ENCODE data around the gene P4HA1. TPM values are rescaled to one million over a fixed set of nuclear protein-coding genes. Genes with fewer than 3 reads are reported as not detected.
A peak's percentile ranks its signal among the peaks of the same experiment; 100 is the strongest.

P4HA1 gene
- total and polyA plus RNA-seq, 9 of the 15 experiments (the other 6 are each of a cell fraction or from before 2014, with no cell fraction given) = 20.2 to 177 (median 28.6) TPM

- no peak for TF ChIP-seq MGA (IDR thresholded peaks at IDR 0.05)
- no peak for TF ChIP-seq TFE3 (CRISPR knock-in tag; IDR thresholded peaks at IDR 0.05)
- no peak for TF ChIP-seq HBP1 (CRISPR knock-in tag; IDR thresholded peaks at IDR 0.05)
- TF ChIP-seq TAF15 (IDR thresholded peaks at IDR 0.05; ENCODE audit: low read depth, low read length) = no peak
- TF ChIP-seq MAFK (IDR thresholded peaks at IDR 0.05; ENCODE audit: low read length) = peak; percentile 40; the same call in 1 of the 2 replicates
- peak in 1 of 2 experiments; percentile 82; a peak in 2 of 4 replicates for TF ChIP-seq TEAD1 (CRISPR knock-in tag; IDR thresholded peaks at IDR 0.05)
- no peak for TF ChIP-seq FOXM1 (IDR thresholded peaks at IDR 0.05; ENCODE audit: low read depth)
- TF ChIP-seq FOXM1 (CRISPR knock-in tag; IDR thresholded peaks at IDR 0.05; ENCODE audit: low read depth) = no peak
- TF ChIP-seq STAT5A (IDR thresholded peaks at IDR 0.05; ENCODE audit: borderline replicate concordance, low read length) = no peak; the same call in 1 of the 2 replicates
- peak; percentile 31; the same call in 1 of the 2 replicates for TF ChIP-seq RB1 (IDR thresholded peaks at IDR 0.05; ENCODE audit: low read depth)
- peak; percentile 97 for TF ChIP-seq ZNF766 (CRISPR knock-in tag; conservative IDR thresholded peaks at IDR 0.05)
- no peak for TF ChIP-seq NFIC (IDR thresholded peaks at IDR 0.05)
- no peak for TF ChIP-seq MTF1 (CRISPR knock-in tag; IDR thresholded peaks at IDR 0.05; ENCODE audit: borderline replicate concordance)
- no peak for TF ChIP-seq HLTF (IDR thresholded peaks at IDR 0.05)
Measured at GRCh38 chr10:73110345-73110849, 13.7 kb upstream of the P4HA1 start, which contains the start of gene NUDT13 (continued).
